Activated T-helper 1 cell treated with anti-CD3 and anti-CD28 coated beads, Interleukin-12 subunit alpha, Interleukin-12 subunit beta, Interleukin-2, Interleukin-4 antibody, amounts not matched to agents 30 ng/mL and 10 ng/mL and 1 ng/mL, durations not matched to agents 14 hours and 24 hours and 36 hours (primary cell): ENCODE results near the gene MYLIP. TPM values are rescaled to one million over a fixed set of nuclear protein-coding genes. Genes with fewer than 3 reads are reported as not detected.
A peak's percentile ranks its signal among the peaks of the same experiment; 100 is the strongest.

Source experiments
- DNase-seq: peaks from one replicate; pipeline ENCODE4 v3.0.0; 2021; ENCODE audit warnings: low spot score
- H3K27ac Mint-ChIP-seq: one replicate; pipeline ENCODE4 v1.8.0; 2021; ENCODE audit warnings: mild to moderate bottlenecking, mixed read lengths
- H3K27me3 Mint-ChIP-seq: one replicate; pipeline ENCODE4 v1.8.0; 2022; ENCODE audit warnings: mild to moderate bottlenecking, moderate library complexity, mixed read lengths; ENCODE audit not compliant: insufficient read depth
- H3K36me3 Mint-ChIP-seq: one replicate; pipeline ENCODE4 v1.8.0; 2021; ENCODE audit warnings: low read depth, mixed read lengths
- H3K4me1 Mint-ChIP-seq: one replicate; pipeline ENCODE4 v1.8.0; 2021; ENCODE audit warnings: low read depth, mixed read lengths
- H3K4me3 Mint-ChIP-seq: one replicate; pipeline ENCODE4 v1.8.0; 2021; ENCODE audit warnings: mild to moderate bottlenecking, moderate library complexity, mixed read lengths
- H3K9me3 Mint-ChIP-seq: one replicate; pipeline ENCODE4 v1.8.0; 2021; ENCODE audit warnings: mixed read lengths
- intact Hi-C: fragments of 100-400 bp; cut with micrococcal nuclease; formaldehyde crosslinking; loops from one replicate; pipeline ENCODE4 v1.15.1; 2024
- total RNA-seq: library from RNA; stranded (reverse); gene quantifications from 2 replicates; pipeline ENCODE4 v1.2.3, GENCODE V29; 2022

MYLIP gene
- total RNA-seq, result 20.7 and 21.9 TPM in 2 replicates

GRCh38 chr6:16128759-16129622, at the start of gene MYLIP:
MYLIP (plus strand) TSS chr6:16129086; CDS start chr6:16129323, 237 bp downstream.
- DNase-seq, result peak; percentile 94
- Mint-ChIP-seq H3K27ac (peak within 1 kb of the TSS; percentile 91), H3K27me3 (peaks cover 21% of the 10 kb centered on the region), H3K9me3 (no peaks in the 10 kb centered on the region), H3K36me3 (peaks cover 21% of the 10 kb centered on the region), H3K4me1 (peaks cover 35% of the 10 kb centered on the region), H3K4me3 (peak within 1 kb of the TSS; percentile 91)
- intact Hi-C loops, result loop anchor here (1.0 to 2.0 kb wide), 5 partner anchors 8 to 466 kb away; partner anchors contain the start of genes DTNBP1 and GMPR

- Mint-ChIP-seq H3K4me3 (no peak overlapping the region), H3K27me3 (peaks cover 17% of the 10 kb centered on the region), H3K27ac (no peak overlapping the region), H3K9me3 (no peaks in the 10 kb centered on the region), H3K36me3 (no peaks in the 10 kb centered on the region), H3K4me1 (no peaks in the 10 kb centered on the region)
- intact Hi-C loops, result no loop called here
- DNase-seq, result no peak
Observed at GRCh38 chr6:16079354-16079753, 49.5 kb upstream of the MYLIP start.

- no peak for DNase-seq
- H3K4me3 Mint-ChIP-seq, result no peak overlapping the region
- no peak overlapping the region for H3K27ac Mint-ChIP-seq
- H3K4me1 Mint-ChIP-seq, result no peaks in the 10 kb centered on the region
- H3K36me3 Mint-ChIP-seq, result no peaks in the 10 kb centered on the region
- no peaks in the 10 kb centered on the region for H3K9me3 Mint-ChIP-seq
- H3K27me3 Mint-ChIP-seq, result peaks cover 19% of the 10 kb centered on the region
- intact Hi-C loops, result no loop called here
Observed at GRCh38 chr6:16080204-16080603, 48.7 kb upstream of the MYLIP start.

GRCh38 chr6:16081326-16081725, 47.6 kb upstream of the MYLIP start:
- Mint-ChIP-seq H3K27ac (no peak overlapping the region), H3K36me3 (no peaks in the 10 kb centered on the region), H3K27me3 (peaks cover 19% of the 10 kb centered on the region), H3K4me3 (no peak overlapping the region), H3K4me1 (no peaks in the 10 kb centered on the region), H3K9me3 (no peaks in the 10 kb centered on the region)
- intact Hi-C loops, result no loop called here
- no peak for DNase-seq

GRCh38 chr6:16082361-16082760, 46.5 kb upstream of the MYLIP start:
- no peak for DNase-seq
- Mint-ChIP-seq H3K9me3 (no peaks in the 10 kb centered on the region), H3K27ac (no peak overlapping the region), H3K4me1 (no peaks in the 10 kb centered on the region), H3K36me3 (no peaks in the 10 kb centered on the region), H3K4me3 (no peak overlapping the region), H3K27me3 (peaks cover 21% of the 10 kb centered on the region)
- intact Hi-C loops, result no loop called here

GRCh38 chr6:16086965-16087364, 41.9 kb upstream of the MYLIP start:
- no peaks in the 10 kb centered on the region for H3K36me3 Mint-ChIP-seq
- intact Hi-C loops, result no loop called here
- no peak for DNase-seq

GRCh38 chr6:16087386-16087785, 41.5 kb upstream of the MYLIP start:
- intact Hi-C loops, result no loop called here
- Mint-ChIP-seq H3K27ac (no peak overlapping the region), H3K36me3 (no peaks in the 10 kb centered on the region), H3K27me3 (peaks cover 16% of the 10 kb centered on the region), H3K4me1 (no peaks in the 10 kb centered on the region), H3K9me3 (no peaks in the 10 kb centered on the region), H3K4me3 (no peak overlapping the region)
- no peak for DNase-seq

More at GRCh38 chr6:16086965-16087364, 41.9 kb upstream of the MYLIP start:
- H3K4me3 Mint-ChIP-seq, result no peak overlapping the region
- H3K27ac Mint-ChIP-seq, result no peak overlapping the region
- H3K4me1 Mint-ChIP-seq, result no peaks in the 10 kb centered on the region
- H3K27me3 Mint-ChIP-seq, result peaks cover 16% of the 10 kb centered on the region
- no peaks in the 10 kb centered on the region for H3K9me3 Mint-ChIP-seq

- Mint-ChIP-seq H3K9me3 (no peaks in the 10 kb centered on the region), H3K27me3 (peaks cover 14% of the 10 kb centered on the region), H3K4me3 (no peak overlapping the region), H3K4me1 (no peaks in the 10 kb centered on the region), H3K36me3 (no peaks in the 10 kb centered on the region), H3K27ac (no peak overlapping the region)
- no peak for DNase-seq
- intact Hi-C loops, result no loop called here
Observed at GRCh38 chr6:16088409-16088808, 40.5 kb upstream of the MYLIP start.

- H3K4me1 Mint-ChIP-seq, result no peaks in the 10 kb centered on the region
- H3K36me3 Mint-ChIP-seq, result no peaks in the 10 kb centered on the region
- intact Hi-C loops, result no loop called here
- H3K27ac Mint-ChIP-seq, result no peak overlapping the region
- H3K9me3 Mint-ChIP-seq, result no peaks in the 10 kb centered on the region
- no peak overlapping the region for H3K4me3 Mint-ChIP-seq
- DNase-seq, result no peak
- H3K27me3 Mint-ChIP-seq, result peaks cover 8% of the 10 kb centered on the region
Observed at GRCh38 chr6:16089232-16090062, 39.4 kb upstream of the MYLIP start.

GRCh38 chr6:16090452-16090851, 38.4 kb upstream of the MYLIP start:
- Mint-ChIP-seq H3K36me3 (no peaks in the 10 kb centered on the region), H3K4me3 (no peak overlapping the region), H3K27ac (no peak overlapping the region), H3K4me1 (no peaks in the 10 kb centered on the region), H3K27me3 (peaks cover 6% of the 10 kb centered on the region), H3K9me3 (no peaks in the 10 kb centered on the region)
- intact Hi-C loops, result no loop called here
- no peak for DNase-seq

- intact Hi-C loops, result no loop called here
- H3K36me3 Mint-ChIP-seq, result no peaks in the 10 kb centered on the region
- H3K27me3 Mint-ChIP-seq, result peaks cover 6% of the 10 kb centered on the region
- H3K4me1 Mint-ChIP-seq, result no peaks in the 10 kb centered on the region
- no peak overlapping the region for H3K4me3 Mint-ChIP-seq
- no peak for DNase-seq
- H3K27ac Mint-ChIP-seq, result no peak overlapping the region
- no peaks in the 10 kb centered on the region for H3K9me3 Mint-ChIP-seq
Observed at GRCh38 chr6:16090920-16091319, 38.0 kb upstream of the MYLIP start.

GRCh38 chr6:16092140-16092539, 36.7 kb upstream of the MYLIP start:
- intact Hi-C loops, result no loop called here
- Mint-ChIP-seq H3K4me1 (peaks cover 6% of the 10 kb centered on the region), H3K27me3 (peaks cover 4% of the 10 kb centered on the region)

GRCh38 chr6:16092990-16093389, 35.9 kb upstream of the MYLIP start:
- H3K36me3 Mint-ChIP-seq, result no peaks in the 10 kb centered on the region
- H3K9me3 Mint-ChIP-seq, result peaks cover 4% of the 10 kb centered on the region
- H3K4me3 Mint-ChIP-seq, result no peak overlapping the region
- no peak overlapping the region for H3K27ac Mint-ChIP-seq
- peaks cover 6% of the 10 kb centered on the region for H3K4me1 Mint-ChIP-seq
- DNase-seq, result no peak
- intact Hi-C loops, result no loop called here
- H3K27me3 Mint-ChIP-seq, result peaks cover 4% of the 10 kb centered on the region

More at GRCh38 chr6:16092140-16092539, 36.7 kb upstream of the MYLIP start:
- H3K9me3 Mint-ChIP-seq, result no peaks in the 10 kb centered on the region
- H3K36me3 Mint-ChIP-seq, result no peaks in the 10 kb centered on the region
- H3K4me3 Mint-ChIP-seq, result no peak overlapping the region
- H3K27ac Mint-ChIP-seq, result no peak overlapping the region
- no peak for DNase-seq
